Breast epithelium (tissue), 4 donors: Measurements from ENCODE around the gene IL1RAPL2. TPM values are rescaled to one million over a fixed set of nuclear protein-coding genes. Genes with fewer than 3 reads are reported as not detected.

Experiments used
- DNase-seq, 2 donors: peaks; one replicate each; pipeline ENCODE4 v3.0.0-alpha.2; 2019; ENCODE audit warnings: low spot score in 2 of 2
- H3K27ac ChIP-seq, 2 donors: fragments of 200-600 bp; sonication (generic) in 1 of 2; one replicate each; pipeline ENCODE4 v1.5.1; 2016 to 2019; ENCODE audit warnings: mild to moderate bottlenecking in 1 of 2
- H3K27me3 ChIP-seq, 2 donors: fragments of 200-600 bp; sonication (generic) in 1 of 2; one replicate each; pipeline versions ENCODE4 v1.5.1 to v1.6.0; 2017 to 2019; ENCODE audit warnings: control low read depth in 1 of 2, mild to moderate bottlenecking in 1 of 2
- H3K36me3 ChIP-seq: fragments of 200-600 bp; one replicate; pipeline ENCODE4 v1.5.1; 2019
- H3K4me1 ChIP-seq, 2 donors: fragments of 200-600 bp; sonication (generic); one replicate each; pipeline ENCODE4 v1.5.1; 2016 to 2019; ENCODE audit warnings: control low read depth in 1 of 2
- H3K4me3 ChIP-seq, 3 donors: fragments of 200-600 bp; sonication (generic); 1 replicate in 2 of 3; 2 replicates in 1 of 3; pipeline ENCODE4 v1.5.1; 2016 to 2019; ENCODE audit warnings: mild to moderate bottlenecking in 3 of 3, moderate library complexity in 2 of 3
- H3K9me3 ChIP-seq, 2 donors: fragments of 200-600 bp; sonication (generic) in 1 of 2; one replicate each; pipeline ENCODE4 v1.5.1; 2016 to 2019; ENCODE audit warnings: control low read depth in 1 of 2
- CTCF ChIP-seq, 3 donors: fragments of 450-650 bp; IDR thresholded peaks; one replicate each; pipeline ENCODE4 v1.5.1; 2016 to 2017; ENCODE audit warnings: antibody characterized with exemption in 3 of 3, mild to moderate bottlenecking in 3 of 3, moderate library complexity in 3 of 3
- POLR2A ChIP-seq: fragments of 450-650 bp; IDR thresholded peaks from one replicate; pipeline ENCODE4 v1.6.1; 2016; ENCODE audit warnings: antibody characterized with exemption, mild to moderate bottlenecking, moderate library complexity
- POLR2AphosphoS5 ChIP-seq, 3 donors: sonication (generic); formaldehyde crosslinking; IDR thresholded peaks; one replicate each; pipeline ENCODE4 v1.6.1; 2017; ENCODE audit warnings: antibody characterized with exemption in 3 of 3
- intact Hi-C: fragments of 100-400 bp; cut with DNase I; formaldehyde crosslinking; loops from one replicate; pipeline ENCODE4 v1.15.1; 2023; ENCODE audit warnings: low total_unique reads
- total RNA-seq, 3 donors: library from RNA; depleted of rRNA; stranded (reverse); fragments of >200 nt; gene quantifications; one replicate each; pipeline ENCODE4 v1.1.0, GENCODE V29; 2016

Gene IL1RAPL2
- total RNA-seq, 3 donors from 2014 or later, result 0.44 to 0.66 TPM; not detected in 1

- Histone ChIP-seq H3K36me3 (no peaks in the 10 kb centered on the region), H3K4me1 (no peaks in the 10 kb centered on the region), H3K4me3 (no peak overlapping the region), H3K27ac (no peak overlapping the region), H3K27me3 (peaks cover 0 to 6% of the 10 kb centered on the region in 2 donors), H3K9me3 (peaks cover 19 to 27% of the 10 kb centered on the region in 2 donors)
- TF ChIP-seq POLR2A, result no peak
- no peak for TF ChIP-seq CTCF (IDR thresholded peaks at IDR 0.05)
- no peak for TF ChIP-seq POLR2AphosphoS5 (IDR thresholded peaks at IDR 0.05)
- intact Hi-C loops, result no loop called here
- DNase-seq, result no peak
These were observed 196.6 kb downstream of the IL1RAPL2 start for GRCh38 chrX:104762641-104763040.

GRCh38 chrX:104789784-104790183, 223.8 kb downstream of the IL1RAPL2 start:
- intact Hi-C loops, result no loop called here
- Histone ChIP-seq H3K4me3 (no peak overlapping the region), H3K27me3 (peaks cover 0 to 70% of the 10 kb centered on the region in 2 donors), H3K4me1 (no peaks in the 10 kb centered on the region), H3K36me3 (no peaks in the 10 kb centered on the region), H3K9me3 (no peaks in the 10 kb centered on the region), H3K27ac (no peak overlapping the region)
- DNase-seq, result no peak
- no peak for TF ChIP-seq POLR2A
- no peak for TF ChIP-seq CTCF (IDR thresholded peaks at IDR 0.05)
- TF ChIP-seq POLR2AphosphoS5 (IDR thresholded peaks at IDR 0.05), result no peak

GRCh38 chrX:104795804-104796203, 229.8 kb downstream of the IL1RAPL2 start:
- intact Hi-C loops, result no loop called here
- no peak for DNase-seq
- no peak overlapping the region for H3K4me3 ChIP-seq
- no peaks in the 10 kb centered on the region for H3K36me3 ChIP-seq
- H3K27ac ChIP-seq, result no peak overlapping the region
- H3K4me1 ChIP-seq, result no peaks in the 10 kb centered on the region
- peaks cover 0 to 44% of the 10 kb centered on the region in 2 donors for H3K27me3 ChIP-seq
- H3K9me3 ChIP-seq, result no peaks in the 10 kb centered on the region
- TF ChIP-seq POLR2A (no peak), CTCF (IDR thresholded peaks at IDR 0.05) (no peak), POLR2AphosphoS5 (IDR thresholded peaks at IDR 0.05) (no peak)

GRCh38 chrX:104803219-104803618, 237.2 kb downstream of the IL1RAPL2 start:
- no peak for DNase-seq
- Histone ChIP-seq H3K36me3 (no peaks in the 10 kb centered on the region), H3K27me3 (peaks cover 0 to 41% of the 10 kb centered on the region in 2 donors), H3K27ac (no peak overlapping the region), H3K9me3 (no peaks in the 10 kb centered on the region), H3K4me3 (no peak overlapping the region), H3K4me1 (no peaks in the 10 kb centered on the region)
- no peak for TF ChIP-seq POLR2A
- no peak for TF ChIP-seq POLR2AphosphoS5 (IDR thresholded peaks at IDR 0.05)
- no peak for TF ChIP-seq CTCF (IDR thresholded peaks at IDR 0.05)
- intact Hi-C loops, result no loop called here

GRCh38 chrX:104806346-104806745, 240.3 kb downstream of the IL1RAPL2 start:
- Histone ChIP-seq H3K4me3 (no peak overlapping the region), H3K27me3 (peaks cover 0 to 33% of the 10 kb centered on the region in 2 donors), H3K36me3 (no peaks in the 10 kb centered on the region), H3K27ac (no peak overlapping the region), H3K4me1 (no peaks in the 10 kb centered on the region), H3K9me3 (no peaks in the 10 kb centered on the region)
- intact Hi-C loops, result no loop called here
- no peak for TF ChIP-seq POLR2AphosphoS5 (IDR thresholded peaks at IDR 0.05)
- no peak for TF ChIP-seq CTCF (IDR thresholded peaks at IDR 0.05)
- no peak for TF ChIP-seq POLR2A
- DNase-seq, result no peak
